AG04449 (cell line): ENCODE results near the gene HOXB1.
A peak's percentile ranks its signal among the peaks of the same experiment; 100 is the strongest.

Source experiments
- CTCF ChIA-PET: fragments of 350-600 bp; formaldehyde crosslinking; extraction: SDS; loops from one replicate; lab custom pipeline; 2021; ENCODE audit warnings: antibody characterized with exemption; lab: Yijun Ruan, JAX
- POLR2A ChIA-PET: fragments of 400-600, 350-600 bp; formaldehyde crosslinking; extraction: SDS; loops from one replicate; lab custom pipeline; 2020; ENCODE audit warnings: antibody characterized with exemption, inconsistent platforms; lab: Yijun Ruan, JAX
- DNase-seq: peaks from one replicate; pipeline ENCODE4 v3.0.0-alpha.2; 2010; ENCODE audit warnings: low read depth, low spot score
- H3K4me3 ChIP-seq: 2 replicates; pipeline ENCODE4 v1.5.1; 2011; ENCODE audit warnings: low read depth, mild to moderate bottlenecking, control low read depth, low read length
- TF ChIP-seq, protein P1 (sequence below): IDR thresholded peaks from one replicate; pipeline ENCODE4 v1.5.1; 2011; ENCODE audit warnings: mild to moderate bottlenecking, moderate library complexity, low read length, control low read depth, inconsistent platforms; ENCODE audit not compliant: insufficient read depth; ENCODE audit errors: missing control alignments

The HOXB1 gene

DNA sequence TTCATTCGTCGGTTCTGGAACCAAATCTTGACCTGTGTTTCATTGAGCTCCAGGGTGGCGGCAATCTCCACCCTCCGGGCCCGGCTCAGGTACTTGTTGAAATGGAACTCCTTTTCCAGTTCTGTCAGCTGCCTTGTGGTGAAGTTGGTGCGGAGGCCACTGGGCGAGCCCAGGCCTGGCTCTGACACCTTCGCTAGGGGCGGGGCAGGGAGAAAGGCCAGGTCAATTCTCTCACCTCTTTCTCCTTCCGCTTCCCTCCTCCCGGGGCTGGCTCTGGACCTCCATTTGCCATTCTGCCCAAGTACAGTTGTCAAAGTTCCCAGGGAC, 1.2 kb downstream of the HOXB1 start:
- TF ChIP-seq, protein P1, sequence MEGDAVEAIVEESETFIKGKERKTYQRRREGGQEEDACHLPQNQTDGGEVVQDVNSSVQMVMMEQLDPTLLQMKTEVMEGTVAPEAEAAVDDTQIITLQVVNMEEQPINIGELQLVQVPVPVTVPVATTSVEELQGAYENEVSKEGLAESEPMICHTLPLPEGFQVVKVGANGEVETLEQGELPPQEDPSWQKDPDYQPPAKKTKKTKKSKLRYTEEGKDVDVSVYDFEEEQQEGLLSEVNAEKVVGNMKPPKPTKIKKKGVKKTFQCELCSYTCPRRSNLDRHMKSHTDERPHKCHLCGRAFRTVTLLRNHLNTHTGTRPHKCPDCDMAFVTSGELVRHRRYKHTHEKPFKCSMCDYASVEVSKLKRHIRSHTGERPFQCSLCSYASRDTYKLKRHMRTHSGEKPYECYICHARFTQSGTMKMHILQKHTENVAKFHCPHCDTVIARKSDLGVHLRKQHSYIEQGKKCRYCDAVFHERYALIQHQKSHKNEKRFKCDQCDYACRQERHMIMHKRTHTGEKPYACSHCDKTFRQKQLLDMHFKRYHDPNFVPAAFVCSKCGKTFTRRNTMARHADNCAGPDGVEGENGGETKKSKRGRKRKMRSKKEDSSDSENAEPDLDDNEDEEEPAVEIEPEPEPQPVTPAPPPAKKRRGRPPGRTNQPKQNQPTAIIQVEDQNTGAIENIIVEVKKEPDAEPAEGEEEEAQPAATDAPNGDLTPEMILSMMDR = no peak
- CTCF ChIA-PET = interaction anchor here (1.3 kb wide), 1 partner anchor 14 kb away, joined by 3 read pairs; no protein-coding TSS in a partner anchor
- no peak overlapping the region for H3K4me3 ChIP-seq
- DNase-seq = no peak
- POLR2A ChIA-PET = no interaction called here

DNA sequence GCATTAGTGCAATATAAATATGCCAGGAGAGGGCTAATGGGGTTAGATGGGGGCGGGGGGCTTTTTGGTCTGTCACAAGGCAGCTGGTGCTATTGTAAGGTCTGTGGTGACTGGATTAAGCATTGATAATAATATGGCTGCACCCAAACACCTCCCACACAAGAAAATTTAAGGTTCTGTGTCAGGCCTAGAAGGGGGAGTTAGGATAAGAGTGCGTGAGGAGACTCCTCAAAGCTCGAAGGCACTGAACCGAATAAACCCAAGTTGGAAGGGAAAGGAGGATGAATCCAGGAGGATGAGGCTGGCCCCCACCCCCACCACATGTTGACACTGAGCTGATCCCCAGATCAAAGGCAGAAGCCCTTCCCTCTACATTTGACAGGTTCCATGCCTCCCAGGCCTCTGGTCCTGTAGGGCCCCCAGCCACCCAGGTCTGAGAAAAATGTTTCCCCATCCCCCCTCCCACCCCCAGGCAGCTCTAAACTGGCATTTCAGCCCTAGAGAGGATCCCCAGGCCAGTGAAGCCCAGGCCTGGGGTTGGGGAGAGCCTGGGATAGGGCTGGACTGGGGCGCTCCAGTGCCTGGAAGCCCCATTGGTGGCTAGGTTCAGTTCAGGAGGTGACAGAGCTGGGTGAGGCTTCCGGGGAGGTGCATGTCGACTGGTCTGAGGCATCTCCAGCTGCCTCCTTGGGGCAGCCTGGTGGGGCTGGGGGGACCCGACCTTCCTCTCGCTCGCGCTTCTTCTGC, 1.7 kb downstream of the HOXB1 start:
- ChIA-PET CTCF (interaction anchor here (0.7 to 1.3 kb wide), 2 partner anchors 13 to 36 kb away, joined by 3 read pairs; no protein-coding TSS in a partner anchor), POLR2A (no interaction called here)
- DNase-seq = no peak
- TF ChIP-seq, protein P1 = no peak
- H3K4me3 ChIP-seq = no peak overlapping the region

DNA sequence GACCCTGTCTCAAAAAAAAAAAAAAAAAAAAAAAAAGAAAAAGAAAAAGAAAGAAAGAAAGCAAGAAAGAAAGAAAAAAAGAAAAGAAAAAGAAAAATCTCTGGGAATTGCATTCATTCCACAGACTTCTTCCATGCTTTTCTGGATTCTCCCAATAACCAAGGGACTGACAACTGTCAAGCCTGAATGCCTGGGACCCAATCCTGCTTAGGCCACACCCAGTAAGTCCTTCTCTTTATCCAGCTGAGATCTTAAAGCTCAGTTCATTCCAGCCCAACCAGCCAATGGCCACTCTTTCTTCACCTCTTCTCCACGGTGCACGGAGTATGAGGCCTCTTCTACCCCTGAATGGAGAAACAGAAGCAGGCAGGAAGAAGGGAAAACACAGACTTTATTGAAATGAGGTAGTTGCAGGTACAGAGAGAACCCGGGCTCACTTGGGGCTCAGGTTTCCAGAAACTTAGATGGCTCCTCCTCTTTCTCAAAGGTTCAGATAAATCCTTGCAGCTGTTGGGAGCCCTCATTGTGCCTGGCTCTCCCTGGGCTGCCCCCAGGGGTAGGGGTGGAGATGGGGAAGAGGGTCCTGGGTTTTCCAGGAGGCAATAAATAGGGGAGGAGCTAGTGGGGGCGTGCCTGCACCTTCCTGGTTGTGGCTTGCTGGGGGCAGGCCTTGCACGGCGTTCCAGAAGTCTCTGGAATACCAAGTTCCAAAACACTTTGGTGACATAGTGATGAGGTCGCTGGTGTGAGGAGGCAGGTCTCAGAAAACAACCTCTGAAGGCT, 2.5 kb downstream of the HOXB1 start:
- no peak overlapping the region for H3K4me3 ChIP-seq
- DNase-seq = no peak
- TF ChIP-seq, protein P1 = no peak
- POLR2A ChIA-PET = no interaction called here
- CTCF ChIA-PET = interaction anchor here (1.3 kb wide), 1 partner anchor 12 kb away, joined by 3 read pairs; no protein-coding TSS in a partner anchor

DNA sequence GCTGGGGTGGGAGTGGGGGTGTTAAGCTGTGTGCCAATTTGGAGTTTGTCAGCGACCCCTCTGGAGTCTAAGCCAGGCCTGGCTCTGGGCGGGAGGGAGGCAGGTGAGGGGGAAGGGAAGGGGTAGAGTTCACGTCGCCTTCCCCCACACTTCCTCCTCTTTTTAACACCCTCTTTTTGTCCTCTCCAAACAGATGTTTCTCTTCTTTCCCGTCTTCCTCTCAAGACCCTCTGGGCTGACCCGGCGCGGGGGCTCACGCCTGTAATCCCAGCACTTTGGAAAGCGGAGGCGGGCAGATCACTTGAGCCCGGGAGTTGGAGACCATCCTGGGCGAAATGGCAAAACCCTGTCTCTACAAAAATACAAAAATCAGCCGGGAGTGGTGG, 3.3 kb downstream of the HOXB1 start:
- POLR2A ChIA-PET = no interaction called here
- H3K4me3 ChIP-seq = no peak overlapping the region
- TF ChIP-seq, protein P1 = no peak
- CTCF ChIA-PET = no interaction called here
- no peak for DNase-seq

DNA sequence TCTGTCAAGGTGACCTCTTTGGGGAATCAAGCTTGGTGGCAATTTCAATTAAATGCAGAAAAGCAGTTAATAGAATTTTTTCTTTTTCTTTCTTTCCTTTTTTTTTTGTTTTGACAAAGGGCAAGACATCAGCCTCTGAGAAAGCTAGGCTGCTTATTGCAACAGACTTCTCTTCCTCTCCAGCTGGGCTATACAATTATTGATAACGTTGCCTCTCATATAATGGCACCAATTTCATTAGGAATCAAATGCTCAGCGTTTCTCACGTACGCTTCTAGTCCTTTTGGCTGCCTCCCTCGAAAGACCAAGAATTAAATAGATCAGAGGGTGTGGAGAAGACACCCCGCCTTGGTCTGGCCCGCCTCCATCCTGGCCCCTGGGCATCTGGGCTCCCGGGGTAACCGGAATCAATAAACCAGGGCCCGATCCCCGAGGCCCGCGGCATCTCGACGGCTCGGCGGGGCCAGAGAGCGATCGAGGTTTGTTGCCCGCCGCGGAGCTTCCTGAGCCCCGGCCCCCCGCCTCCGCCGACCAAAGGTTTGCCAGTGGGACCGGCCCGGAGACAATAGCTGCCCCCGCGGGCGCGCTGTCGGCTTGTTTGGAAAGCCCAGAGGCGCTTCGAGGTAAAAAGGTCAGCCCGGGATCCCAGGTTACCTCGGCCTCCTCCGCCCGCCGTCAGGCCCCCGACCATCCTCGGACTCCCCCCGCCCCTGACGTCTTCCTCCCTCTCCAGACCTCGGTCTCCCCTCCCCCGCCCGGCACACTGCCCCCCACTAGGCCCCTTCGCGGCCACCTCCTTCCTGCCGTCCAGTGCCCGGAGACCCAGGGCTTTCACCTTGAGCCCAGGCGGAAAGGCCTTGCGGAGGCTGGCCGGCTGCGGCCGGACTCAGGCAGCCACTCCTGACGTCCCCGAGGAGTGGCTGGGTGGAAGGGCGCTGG, 3.9 kb downstream of the HOXB1 start:
- POLR2A ChIA-PET = no interaction called here
- TF ChIP-seq, protein P1 = no peak
- no peak for DNase-seq
- H3K4me3 ChIP-seq = no peak overlapping the region
- CTCF ChIA-PET = no interaction called here

DNA sequence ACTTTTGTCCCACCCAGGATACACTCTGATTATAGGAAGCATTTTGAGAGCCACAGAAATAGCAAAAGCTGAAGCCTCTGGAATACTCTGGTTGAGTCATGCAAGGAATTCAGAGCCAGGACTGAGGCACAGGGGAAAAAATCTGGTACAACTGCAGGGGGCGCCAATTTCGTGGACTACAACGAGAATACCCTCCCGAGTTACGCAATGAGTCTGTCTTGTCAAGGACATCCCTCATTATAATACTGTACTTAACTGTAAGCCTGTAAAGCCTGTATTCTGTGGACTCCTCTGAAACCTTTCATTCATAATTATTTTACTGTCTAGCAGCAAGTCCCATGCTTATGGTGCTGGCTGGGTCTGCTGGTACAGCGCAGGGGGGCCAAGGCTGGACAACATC, 7.8 kb downstream of the HOXB1 start:
- ChIA-PET CTCF (interaction anchor here (0.9 to 6.7 kb wide), 11 partner anchors 10 to 171 kb away, joined by 3 to 39 read pairs (median 5); no protein-coding TSS in a partner anchor), POLR2A (no interaction called here)
- no peak overlapping the region for H3K4me3 ChIP-seq
- TF ChIP-seq, protein P1 = peak; percentile 41
- DNase-seq = no peak
